Loucy (cell line): Measurements from ENCODE around the gene IP6K3.

ENCODE experiments used
- H2AFZ ChIP-seq: fragments of 200-600 bp; sonication (generic); 2 replicates; pipeline ENCODE4 v1.6.0; 2016; ENCODE audit warnings: antibody characterized with exemption, mild to moderate bottlenecking, low read length, moderate library complexity
- H3F3A ChIP-seq: fragments of 200-600 bp; 2 replicates; pipeline ENCODE4 v1.6.0; 2016; ENCODE audit warnings: antibody characterized with exemption, low read depth, mild to moderate bottlenecking
- H3K27me3 ChIP-seq: fragments of 200-600 bp; sonication (generic); 2 replicates; pipeline ENCODE4 v1.6.1; 2014; ENCODE audit warnings: low read length, mild to moderate bottlenecking; ENCODE audit not compliant: insufficient read depth, poor library complexity, severe bottlenecking
- H3K36me3 ChIP-seq: fragments of 200-600 bp; sonication (generic); 2 replicates; pipeline ENCODE4 v1.6.1; 2016; ENCODE audit warnings: low read length; ENCODE audit not compliant: insufficient read depth
- H3K4me1 ChIP-seq: fragments of 200-600 bp; sonication (generic); 2 replicates; pipeline ENCODE4 v1.5.1; 2014; ENCODE audit warnings: low read length, mild to moderate bottlenecking; ENCODE audit not compliant: insufficient read depth, poor library complexity, severe bottlenecking
- H3K4me2 ChIP-seq: fragments of 200-600 bp; sonication (generic); 2 replicates; pipeline ENCODE4 v1.6.0; 2014; ENCODE audit warnings: antibody characterized with exemption, low read length, low read depth, mild to moderate bottlenecking; ENCODE audit not compliant: poor library complexity, severe bottlenecking
- H3K4me3 ChIP-seq: fragments of 200-600 bp; sonication (generic); 2 replicates; pipeline ENCODE4 v1.5.1; 2014; ENCODE audit warnings: low read length, mild to moderate bottlenecking, mixed read lengths; ENCODE audit not compliant: poor library complexity, severe bottlenecking
- H3K79me2 ChIP-seq: fragments of 200-600 bp; sonication (generic); 2 replicates; pipeline ENCODE4 v1.6.1; 2014; ENCODE audit warnings: low read length; ENCODE audit not compliant: insufficient read depth
- H3K9ac ChIP-seq: fragments of 200-600 bp; sonication (generic); 2 replicates; pipeline ENCODE4 v1.6.0; 2014; ENCODE audit warnings: mild to moderate bottlenecking, low read depth, low read length, moderate library complexity; ENCODE audit not compliant: poor library complexity, severe bottlenecking
- H3K9me2 ChIP-seq: fragments of 200-600 bp; sonication (generic); replicated peaks from 2 replicates; pipeline ENCODE4 v1.6.1; 2016; ENCODE audit warnings: low read depth, low read length, mixed read lengths
- H3K9me3 ChIP-seq: fragments of 200-600 bp; sonication (generic); 2 replicates; pipeline ENCODE4 v1.6.1; 2014; ENCODE audit warnings: mild to moderate bottlenecking, antibody characterized with exemption, low read length, low read depth; ENCODE audit not compliant: insufficient read depth
- H4K20me1 ChIP-seq: fragments of 200-600 bp; sonication (generic); 2 replicates; pipeline ENCODE4 v1.6.0; 2014; ENCODE audit warnings: antibody characterized with exemption, low read length, mild to moderate bottlenecking; ENCODE audit not compliant: insufficient read depth, poor library complexity, severe bottlenecking
- CTCF ChIP-seq: fragments of 200-600 bp; sonication (generic); conservative IDR thresholded peaks from 2 replicates; pipeline ENCODE4 v1.5.1; 2014; ENCODE audit warnings: mild to moderate bottlenecking, antibody characterized with exemption, low read length
- EZH2phosphoT487 ChIP-seq: fragments of 200-600 bp; IDR thresholded peaks from 2 replicates; pipeline ENCODE4 v1.6.1; 2018; ENCODE audit warnings: antibody characterized with exemption, mild to moderate bottlenecking, moderate library complexity, borderline replicate concordance

Gene IP6K3

GRCh38 chr6:33718713-33719112 is 28.0 kb downstream of the IP6K3 start:
- no peak for TF ChIP-seq CTCF
- TF ChIP-seq EZH2phosphoT487: no peak
- Histone ChIP-seq H3K79me2 (no peaks in the 10 kb centered on the region), H3K4me2 (no peak overlapping the region), H3K9ac (no peak overlapping the region), H3K36me3 (no peaks in the 10 kb centered on the region), H4K20me1 (no peaks in the 10 kb centered on the region), H3K9me3 (no peaks in the 10 kb centered on the region), H3K27me3 (no peaks in the 10 kb centered on the region), H3K4me1 (no peaks in the 10 kb centered on the region), H3K9me2 (no peaks in the 10 kb centered on the region), H3F3A (no peaks in the 10 kb centered on the region), H3K4me3 (no peak overlapping the region), H2AFZ (no peak overlapping the region)

GRCh38 chr6:33717934-33718455 is 28.7 kb downstream of the IP6K3 start:
- Histone ChIP-seq H2AFZ (no peak overlapping the region), H3K79me2 (no peaks in the 10 kb centered on the region), H3K4me1 (no peaks in the 10 kb centered on the region), H3K4me3 (no peak overlapping the region), H3K4me2 (no peak overlapping the region), H3K27me3 (no peaks in the 10 kb centered on the region), H3K36me3 (no peaks in the 10 kb centered on the region), H3F3A (no peaks in the 10 kb centered on the region), H3K9me3 (no peaks in the 10 kb centered on the region), H4K20me1 (no peaks in the 10 kb centered on the region), H3K9ac (no peak overlapping the region), H3K9me2 (no peaks in the 10 kb centered on the region)
- TF ChIP-seq EZH2phosphoT487 (no peak), CTCF (no peak)

GRCh38 chr6:33716890-33717632 is 29.6 kb downstream of the IP6K3 start:
- H3K36me3 ChIP-seq: no peaks in the 10 kb centered on the region
- no peaks in the 10 kb centered on the region for H3K9me2 ChIP-seq
- H2AFZ ChIP-seq: no peak overlapping the region
- no peak overlapping the region for H3K9ac ChIP-seq
- no peaks in the 10 kb centered on the region for H3K9me3 ChIP-seq
- no peaks in the 10 kb centered on the region for H4K20me1 ChIP-seq
- H3F3A ChIP-seq: no peaks in the 10 kb centered on the region
- no peaks in the 10 kb centered on the region for H3K27me3 ChIP-seq
- no peak overlapping the region for H3K4me3 ChIP-seq
- peaks cover under 1% of the 10 kb centered on the region for H3K4me1 ChIP-seq
- no peak for TF ChIP-seq EZH2phosphoT487
- TF ChIP-seq CTCF: no peak
- no peaks in the 10 kb centered on the region for H3K79me2 ChIP-seq
- H3K4me2 ChIP-seq: no peak overlapping the region
